ENCODE data around the gene TRDN. TPM values are rescaled to one million over a fixed set of nuclear protein-coding genes. Genes with fewer than 3 reads are reported as not detected.

Gene TRDN
- polyA plus RNA-seq, 1 donor from 2014 or later = not detected

DNA sequence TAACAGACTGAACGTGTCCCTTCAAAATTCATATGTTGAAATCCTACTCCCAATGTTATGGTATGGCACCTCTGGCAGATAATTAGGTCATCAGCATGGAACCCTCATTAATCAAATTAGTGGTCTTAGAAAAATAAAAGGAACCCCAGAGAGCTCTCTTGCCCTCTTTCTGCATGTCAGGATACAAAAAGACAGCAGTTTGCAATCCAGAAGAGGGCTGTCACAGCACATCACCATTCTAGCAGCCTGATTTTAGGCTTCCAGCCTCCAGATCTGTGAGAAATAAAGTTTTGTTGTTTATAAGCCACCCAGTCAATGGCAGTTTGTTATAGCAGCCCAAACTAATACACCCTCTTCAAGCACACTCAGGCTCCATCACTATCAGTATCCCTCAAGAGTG is 292.9 kb downstream of the TRDN start:
- no peaks in the 10 kb centered on the region for H3K79me2 ChIP-seq (replicated peaks; ENCODE audit: insufficient read depth, low read length)
- H3F3A ChIP-seq (ENCODE audit: insufficient read depth, low read length, poor library complexity, severe bottlenecking) = no peaks in the 10 kb centered on the region
- H3K4me2 ChIP-seq (ENCODE audit: low read length) = no peak overlapping the region
- H3K9ac ChIP-seq (ENCODE audit: low read length) = no peak overlapping the region
- no peaks in the 10 kb centered on the region for H3K9me2 ChIP-seq (ENCODE audit: insufficient read depth, low read length)
- H2AFZ ChIP-seq (ENCODE audit: low read depth, low read length) = no peak overlapping the region
- no peaks in the 10 kb centered on the region for H3K27me3 ChIP-seq (ENCODE audit: insufficient read depth, low read depth, low read length)
- no peaks in the 10 kb centered on the region for H3K36me3 ChIP-seq (ENCODE audit: insufficient read depth, low read length)
- no peaks in the 10 kb centered on the region for H3K9me3 ChIP-seq (ENCODE audit: low read length)
- H3K4me3 ChIP-seq (ENCODE audit: low read length) = no peak overlapping the region
- H3K27ac ChIP-seq (ENCODE audit: low read length) = no peak overlapping the region
- no peak for TF ChIP-seq SMC3 (conservative IDR thresholded peaks at IDR 0.05; ENCODE audit: poor library complexity)
- TF ChIP-seq, protein P1, sequence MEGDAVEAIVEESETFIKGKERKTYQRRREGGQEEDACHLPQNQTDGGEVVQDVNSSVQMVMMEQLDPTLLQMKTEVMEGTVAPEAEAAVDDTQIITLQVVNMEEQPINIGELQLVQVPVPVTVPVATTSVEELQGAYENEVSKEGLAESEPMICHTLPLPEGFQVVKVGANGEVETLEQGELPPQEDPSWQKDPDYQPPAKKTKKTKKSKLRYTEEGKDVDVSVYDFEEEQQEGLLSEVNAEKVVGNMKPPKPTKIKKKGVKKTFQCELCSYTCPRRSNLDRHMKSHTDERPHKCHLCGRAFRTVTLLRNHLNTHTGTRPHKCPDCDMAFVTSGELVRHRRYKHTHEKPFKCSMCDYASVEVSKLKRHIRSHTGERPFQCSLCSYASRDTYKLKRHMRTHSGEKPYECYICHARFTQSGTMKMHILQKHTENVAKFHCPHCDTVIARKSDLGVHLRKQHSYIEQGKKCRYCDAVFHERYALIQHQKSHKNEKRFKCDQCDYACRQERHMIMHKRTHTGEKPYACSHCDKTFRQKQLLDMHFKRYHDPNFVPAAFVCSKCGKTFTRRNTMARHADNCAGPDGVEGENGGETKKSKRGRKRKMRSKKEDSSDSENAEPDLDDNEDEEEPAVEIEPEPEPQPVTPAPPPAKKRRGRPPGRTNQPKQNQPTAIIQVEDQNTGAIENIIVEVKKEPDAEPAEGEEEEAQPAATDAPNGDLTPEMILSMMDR (IDR thresholded peaks at IDR 0.05; ENCODE audit: poor library complexity, severe bottlenecking) = no peak
- TF ChIP-seq, protein P2, sequence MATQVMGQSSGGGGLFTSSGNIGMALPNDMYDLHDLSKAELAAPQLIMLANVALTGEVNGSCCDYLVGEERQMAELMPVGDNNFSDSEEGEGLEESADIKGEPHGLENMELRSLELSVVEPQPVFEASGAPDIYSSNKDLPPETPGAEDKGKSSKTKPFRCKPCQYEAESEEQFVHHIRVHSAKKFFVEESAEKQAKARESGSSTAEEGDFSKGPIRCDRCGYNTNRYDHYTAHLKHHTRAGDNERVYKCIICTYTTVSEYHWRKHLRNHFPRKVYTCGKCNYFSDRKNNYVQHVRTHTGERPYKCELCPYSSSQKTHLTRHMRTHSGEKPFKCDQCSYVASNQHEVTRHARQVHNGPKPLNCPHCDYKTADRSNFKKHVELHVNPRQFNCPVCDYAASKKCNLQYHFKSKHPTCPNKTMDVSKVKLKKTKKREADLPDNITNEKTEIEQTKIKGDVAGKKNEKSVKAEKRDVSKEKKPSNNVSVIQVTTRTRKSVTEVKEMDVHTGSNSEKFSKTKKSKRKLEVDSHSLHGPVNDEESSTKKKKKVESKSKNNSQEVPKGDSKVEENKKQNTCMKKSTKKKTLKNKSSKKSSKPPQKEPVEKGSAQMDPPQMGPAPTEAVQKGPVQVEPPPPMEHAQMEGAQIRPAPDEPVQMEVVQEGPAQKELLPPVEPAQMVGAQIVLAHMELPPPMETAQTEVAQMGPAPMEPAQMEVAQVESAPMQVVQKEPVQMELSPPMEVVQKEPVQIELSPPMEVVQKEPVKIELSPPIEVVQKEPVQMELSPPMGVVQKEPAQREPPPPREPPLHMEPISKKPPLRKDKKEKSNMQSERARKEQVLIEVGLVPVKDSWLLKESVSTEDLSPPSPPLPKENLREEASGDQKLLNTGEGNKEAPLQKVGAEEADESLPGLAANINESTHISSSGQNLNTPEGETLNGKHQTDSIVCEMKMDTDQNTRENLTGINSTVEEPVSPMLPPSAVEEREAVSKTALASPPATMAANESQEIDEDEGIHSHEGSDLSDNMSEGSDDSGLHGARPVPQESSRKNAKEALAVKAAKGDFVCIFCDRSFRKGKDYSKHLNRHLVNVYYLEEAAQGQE (IDR thresholded peaks at IDR 0.05; ENCODE audit: borderline replicate concordance) = no peak
- no peak for TF ChIP-seq POLR2AphosphoS5 (IDR thresholded peaks at IDR 0.05)
- no peak for TF ChIP-seq MXI1 (conservative IDR thresholded peaks at IDR 0.05; ENCODE audit: poor library complexity, severe bottlenecking)
- TF ChIP-seq RAD21 (conservative IDR thresholded peaks at IDR 0.05) = no peak
- TF ChIP-seq EP300 (conservative IDR thresholded peaks at IDR 0.05; ENCODE audit: poor library complexity, severe bottlenecking) = no peak
- TF ChIP-seq EZH2 (IDR thresholded peaks at IDR 0.05; ENCODE audit: borderline replicate concordance, insufficient read depth, low read length, poor library complexity, severe bottlenecking) = no peak
- TF ChIP-seq TAF1 (IDR thresholded peaks at IDR 0.05; ENCODE audit: low read depth) = no peak
- H4K20me1 ChIP-seq (ENCODE audit: insufficient read depth) = no peaks in the 10 kb centered on the region

DNA sequence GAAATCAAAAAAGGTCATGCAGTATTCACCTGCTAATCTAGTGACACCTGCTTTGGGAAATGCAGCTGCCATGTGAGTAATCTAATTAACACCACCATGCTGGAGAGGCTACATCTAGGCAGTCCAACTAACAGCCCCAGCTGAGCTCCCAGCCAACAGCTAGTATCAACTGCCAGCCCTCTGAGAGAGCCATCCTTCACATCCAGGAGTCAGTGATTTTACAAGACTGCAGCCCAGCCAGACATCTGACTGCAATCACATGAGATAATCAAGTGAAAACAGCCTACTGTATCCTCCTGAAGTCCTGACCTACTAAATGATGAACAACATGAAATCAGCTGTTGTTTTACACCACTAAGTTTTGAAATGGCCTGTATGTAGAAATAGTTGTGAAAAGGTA is 298.4 kb downstream of the TRDN start:
- Histone ChIP-seq H3K27ac (ENCODE audit: low read length) (no peak overlapping the region), H3K27me3 (ENCODE audit: insufficient read depth, low read depth, low read length) (no peaks in the 10 kb centered on the region), H3K79me2 (replicated peaks; ENCODE audit: insufficient read depth, low read length) (no peaks in the 10 kb centered on the region), H3K4me2 (ENCODE audit: low read length) (no peak overlapping the region), H3K9me3 (ENCODE audit: low read length) (no peaks in the 10 kb centered on the region), H3K9me2 (ENCODE audit: insufficient read depth, low read length) (no peaks in the 10 kb centered on the region), H3K4me3 (ENCODE audit: low read length) (no peak overlapping the region), H3K9ac (ENCODE audit: low read length) (no peak overlapping the region), H3K36me3 (ENCODE audit: insufficient read depth, low read length) (no peaks in the 10 kb centered on the region), H3F3A (ENCODE audit: insufficient read depth, low read length, poor library complexity, severe bottlenecking) (no peaks in the 10 kb centered on the region), H2AFZ (ENCODE audit: low read depth, low read length) (no peak overlapping the region), H4K20me1 (ENCODE audit: insufficient read depth) (no peaks in the 10 kb centered on the region)
- TF ChIP-seq RAD21 (conservative IDR thresholded peaks at IDR 0.05) = no peak
- TF ChIP-seq, protein P1 (IDR thresholded peaks at IDR 0.05; ENCODE audit: poor library complexity, severe bottlenecking) = no peak
- no peak for TF ChIP-seq MXI1 (conservative IDR thresholded peaks at IDR 0.05; ENCODE audit: poor library complexity, severe bottlenecking)
- TF ChIP-seq, protein P2 (IDR thresholded peaks at IDR 0.05; ENCODE audit: borderline replicate concordance) = no peak
- TF ChIP-seq EZH2 (IDR thresholded peaks at IDR 0.05; ENCODE audit: borderline replicate concordance, insufficient read depth, low read length, poor library complexity, severe bottlenecking) = no peak
- no peak for TF ChIP-seq POLR2AphosphoS5 (IDR thresholded peaks at IDR 0.05)
- TF ChIP-seq EP300 (conservative IDR thresholded peaks at IDR 0.05; ENCODE audit: poor library complexity, severe bottlenecking) = no peak
